Stimulated activated CD4-positive, alpha-beta T cell treated with anti-CD3 and anti-CD28 coated beads, Interleukin-2, amount 100 ng/mL, for 48 hours (primary cell): ENCODE results near the gene DUSP10.

Source experiments
- DNase-seq, 2 donors: peaks; one replicate each; pipeline ENCODE4 v3.0.0-alpha.2; 2020

DUSP10 gene

GRCh38 chr1:221712198-221712684 lies 29.6 kb downstream of the DUSP10 start:
- no peak for DNase-seq

- DNase-seq: no peak
Observed at GRCh38 chr1:221711656-221712055, 30.2 kb downstream of the DUSP10 start.

GRCh38 chr1:221711063-221711577 lies 30.8 kb downstream of the DUSP10 start:
- no peak for DNase-seq

- DNase-seq: no peak
Observed at GRCh38 chr1:221709854-221710253, 32.0 kb downstream of the DUSP10 start.

GRCh38 chr1:221708987-221709386 lies 32.9 kb downstream of the DUSP10 start:
- no peak for DNase-seq

- DNase-seq: peak; percentile 15 to 47
Observed at GRCh38 chr1:221708076-221708571, 33.8 kb downstream of the DUSP10 start.

- no peak for DNase-seq
Observed at GRCh38 chr1:221706876-221707582, 34.9 kb downstream of the DUSP10 start.

- no peak for DNase-seq
Observed at GRCh38 chr1:221706191-221706590, 35.7 kb downstream of the DUSP10 start.

GRCh38 chr1:221704306-221704705 lies 37.6 kb downstream of the DUSP10 start:
- no peak for DNase-seq

GRCh38 chr1:221701570-221702186 lies 40.2 kb downstream of the DUSP10 start:
- no peak for DNase-seq

GRCh38 chr1:221700948-221701347 lies 40.9 kb downstream of the DUSP10 start:
- DNase-seq: no peak

- DNase-seq: no peak
Observed at GRCh38 chr1:221700536-221700935, 41.4 kb downstream of the DUSP10 start.

GRCh38 chr1:221699978-221700519 lies 41.8 kb downstream of the DUSP10 start:
- no peak for DNase-seq

GRCh38 chr1:221699577-221699976 lies 42.3 kb downstream of the DUSP10 start:
- DNase-seq: no peak

- DNase-seq: no peak
Observed at GRCh38 chr1:221698579-221699349, 43.1 kb downstream of the DUSP10 start.

- no peak for DNase-seq
Observed at GRCh38 chr1:221697923-221698425, 43.9 kb downstream of the DUSP10 start.

GRCh38 chr1:221696718-221697461 lies 45.0 kb downstream of the DUSP10 start:
- DNase-seq: no peak

GRCh38 chr1:221696027-221696426 lies 45.9 kb downstream of the DUSP10 start:
- no peak for DNase-seq

GRCh38 chr1:221695301-221695700 lies 46.6 kb downstream of the DUSP10 start:
- DNase-seq: no peak

- no peak for DNase-seq
Observed at GRCh38 chr1:221694109-221694508, 47.8 kb downstream of the DUSP10 start.

- no peak for DNase-seq
Observed at GRCh38 chr1:221693087-221693486, 48.8 kb downstream of the DUSP10 start.

GRCh38 chr1:221692643-221693042 lies 49.2 kb downstream of the DUSP10 start:
- DNase-seq: no peak
